ENCODE measurements around the gene SOX9.

SOX9 gene

GRCh38 chr17:72120642-72121163, at the start of gene SOX9:
Gene SOX9 (plus strand): TSS chr17:72121020. CDS start chr17:72121392, 372 bp downstream.
- FAIRE-seq, result no peak

- FAIRE-seq, result no peak
Measured at GRCh38 chr17:72071330-72071729, 49.5 kb upstream of the SOX9 start.

GRCh38 chr17:72075995-72076677, 44.7 kb upstream of the SOX9 start:
- FAIRE-seq, result no peak

- no peak for FAIRE-seq
Measured at GRCh38 chr17:72076678-72077030, 44.2 kb upstream of the SOX9 start.

GRCh38 chr17:72077326-72077960, 43.4 kb upstream of the SOX9 start:
- FAIRE-seq, result no peak

GRCh38 chr17:72079700-72080099, 41.1 kb upstream of the SOX9 start:
- FAIRE-seq, result no peak

- no peak for FAIRE-seq
Measured at GRCh38 chr17:72087876-72088275, 32.9 kb upstream of the SOX9 start.

GRCh38 chr17:72089453-72089987, 31.3 kb upstream of the SOX9 start:
- FAIRE-seq, result no peak

GRCh38 chr17:72090108-72090507, 30.7 kb upstream of the SOX9 start:
- FAIRE-seq, result no peak

- FAIRE-seq, result no peak
Measured at GRCh38 chr17:72092710-72093322, 28.0 kb upstream of the SOX9 start.

- FAIRE-seq, result no peak
Measured at GRCh38 chr17:72093707-72094106, 27.1 kb upstream of the SOX9 start.

GRCh38 chr17:72095316-72095715, 25.5 kb upstream of the SOX9 start:
- FAIRE-seq, result no peak

- FAIRE-seq, result no peak
Measured at GRCh38 chr17:72097144-72097543, 23.7 kb upstream of the SOX9 start.

- FAIRE-seq, result no peak
Measured at GRCh38 chr17:72099919-72100318, 20.9 kb upstream of the SOX9 start.

GRCh38 chr17:72100470-72100869, 20.4 kb upstream of the SOX9 start:
- no peak for FAIRE-seq

- FAIRE-seq, result no peak
Measured at GRCh38 chr17:72101526-72101925, 19.3 kb upstream of the SOX9 start.

GRCh38 chr17:72102366-72102765, 18.5 kb upstream of the SOX9 start:
- FAIRE-seq, result no peak

GRCh38 chr17:72104164-72104862, 16.5 kb upstream of the SOX9 start:
- no peak for FAIRE-seq

- no peak for FAIRE-seq
Measured at GRCh38 chr17:72104863-72105234, 16.0 kb upstream of the SOX9 start.

GRCh38 chr17:72107100-72107499, 13.7 kb upstream of the SOX9 start:
- no peak for FAIRE-seq

- FAIRE-seq, result no peak
Measured at GRCh38 chr17:72110231-72110941, 10.4 kb upstream of the SOX9 start.

GRCh38 chr17:72110942-72111318, 9.9 kb upstream of the SOX9 start:
- FAIRE-seq, result no peak
